ENCODE data around the gene KCNIP3.

DNA sequence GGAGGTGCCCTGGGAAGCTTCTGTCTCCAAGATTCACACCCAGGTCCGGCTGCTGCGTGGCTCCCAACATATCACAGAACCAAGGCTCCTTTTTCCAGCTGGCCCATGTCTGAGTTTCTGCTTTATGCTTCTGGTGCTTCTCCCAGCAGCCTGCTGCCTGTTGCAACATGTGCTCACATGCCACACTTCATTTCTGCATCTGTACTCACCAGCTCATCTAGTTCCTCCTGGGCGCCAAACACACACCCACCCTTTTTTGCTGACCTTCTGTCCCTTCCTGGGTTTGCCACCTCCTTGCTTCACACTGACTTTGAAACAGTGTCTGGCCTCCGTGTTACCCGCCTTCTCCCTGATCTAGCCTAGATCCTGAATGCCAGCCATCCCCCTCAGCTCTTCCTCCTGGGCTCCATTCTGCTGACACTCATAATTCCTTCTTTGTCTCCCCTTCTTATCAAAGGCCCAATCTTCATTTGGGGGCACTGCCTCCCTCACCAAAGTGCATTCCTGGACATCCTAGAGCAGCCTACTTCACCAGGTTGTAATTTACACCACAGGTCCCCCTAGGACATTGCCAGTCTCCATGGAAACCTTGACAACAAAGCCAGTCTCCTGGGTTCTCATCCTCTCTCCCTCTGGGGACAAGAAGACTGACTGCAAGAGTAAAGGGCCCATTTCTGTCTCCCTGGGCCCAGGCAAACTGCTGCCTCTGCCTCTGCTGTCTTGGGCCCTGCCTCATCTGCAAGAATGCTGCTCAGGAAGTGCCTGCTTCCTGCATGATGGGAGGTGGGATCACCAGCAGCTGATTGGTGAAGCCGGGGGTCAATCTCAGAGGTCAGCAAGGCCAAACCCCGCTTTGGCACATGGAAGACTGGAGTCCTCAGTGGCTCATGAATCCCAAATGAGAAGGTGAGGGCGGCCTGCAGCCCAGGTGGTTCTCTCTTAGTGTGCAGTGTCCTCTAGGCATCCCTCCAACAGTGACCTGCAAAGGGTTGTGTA is 36.8 kb upstream of the KCNIP3 start:
- no peak for TF ChIP-seq EZH2 (IDR thresholded peaks at IDR 0.05)
- TF ChIP-seq POLR2AphosphoS5 (IDR thresholded peaks at IDR 0.05; ENCODE audit: borderline replicate concordance, low read depth, low read length): no peak
